Esophagus squamous epithelium (tissue), 4 donors: ENCODE data around the gene SMYD2.

Experiments
- CTCF ChIP-seq, 6 experiments: fragments of 450-650 bp in 4 of 6; fragments of 200-600 bp in 2 of 6; sonication (generic) in 2 of 6; IDR thresholded peaks; one replicate each; pipeline ENCODE4 v1.5.1; 2016 to 2019; ENCODE audit warnings: antibody characterized with exemption in 6 of 6, mild to moderate bottlenecking in 4 of 6, moderate library complexity in 4 of 6
- POLR2A ChIP-seq, 4 donors: fragments of 450-650 bp; IDR thresholded peaks; one replicate each; pipeline ENCODE4 v1.6.1; 2017; ENCODE audit warnings: antibody characterized with exemption in 4 of 4, mild to moderate bottlenecking in 4 of 4, moderate library complexity in 3 of 4

- TF ChIP-seq CTCF (IDR thresholded peaks at IDR 0.05) (no peak), POLR2A (IDR thresholded peaks at IDR 0.05) (no peak)
Observed at GRCh38 chr1:214310777-214311690, 30.1 kb downstream of the SMYD2 start.
